PFSK-1 (cell line): ENCODE results near the gene ERBB2.

ENCODE experiments used
- FOXP2 ChIP-seq: optimal IDR thresholded peaks from 2 replicates; pipeline ENCODE3; 2011; ENCODE audit warnings: borderline replicate concordance, control low read depth, inconsistent platforms; ENCODE audit not compliant: insufficient read depth; ENCODE audit errors: extremely low read length, extremely low read depth
- POLR2AphosphoS5 ChIP-seq: IDR thresholded peaks from 2 replicates; pipeline ENCODE4 v1.6.1; 2012; ENCODE audit warnings: low read depth, mild to moderate bottlenecking, control low read depth, low read length, moderate library complexity
- REST ChIP-seq, 2 experiments: IDR thresholded peaks; 2 replicates each; pipeline versions ENCODE4 v1.6.1 to v1.8.0; 2011 to 2012; ENCODE audit warnings: low read depth in 2 of 2, low read length in 2 of 2, control low read depth in 1 of 2, inconsistent platforms in 1 of 2, mild to moderate bottlenecking in 1 of 2, moderate library complexity in 1 of 2; ENCODE audit not compliant: insufficient read depth in 1 of 2
- SIN3A ChIP-seq: IDR thresholded peaks from 2 replicates; pipeline ENCODE4 v1.6.1; 2012; ENCODE audit warnings: mild to moderate bottlenecking, low read length, moderate library complexity, borderline replicate concordance; ENCODE audit not compliant: insufficient read depth
- TAF1 ChIP-seq: IDR thresholded peaks from 2 replicates; pipeline ENCODE4 v1.6.1; 2012; ENCODE audit warnings: low read length, control low read depth, borderline replicate concordance; ENCODE audit not compliant: insufficient read depth

Gene ERBB2

GRCh38 chr17:39738568-39738901 lies 38.7 kb downstream of the ERBB2 start:
- TF ChIP-seq REST (IDR thresholded peaks at IDR 0.05; ENCODE audit: insufficient read depth in 1 of 2, low read depth in 2 of 2, low read length in 2 of 2) (no peak), POLR2AphosphoS5 (no peak), SIN3A (no peak), FOXP2 (no peak), TAF1 (no peak)

GRCh38 chr17:39738983-39739884 lies 39.4 kb downstream of the ERBB2 start:
- TF ChIP-seq REST (IDR thresholded peaks at IDR 0.05; ENCODE audit: insufficient read depth in 1 of 2, low read depth in 2 of 2, low read length in 2 of 2), result no peak
- no peak for TF ChIP-seq SIN3A
- TF ChIP-seq FOXP2, result no peak

GRCh38 chr17:39739885-39740356 lies 40.1 kb downstream of the ERBB2 start:
- TF ChIP-seq SIN3A (no peak), FOXP2 (no peak), TAF1 (no peak), REST (IDR thresholded peaks at IDR 0.05; ENCODE audit: insufficient read depth in 1 of 2, low read depth in 2 of 2, low read length in 2 of 2) (no peak)

- no peak for TF ChIP-seq REST (IDR thresholded peaks at IDR 0.05; ENCODE audit: insufficient read depth in 1 of 2, low read depth in 2 of 2, low read length in 2 of 2)
- TF ChIP-seq FOXP2, result peak; percentile 88
Observed at GRCh38 chr17:39740357-39741111, 40.7 kb downstream of the ERBB2 start.
